ENCODE results near the gene RUVBL2.

The RUVBL2 gene

DNA sequence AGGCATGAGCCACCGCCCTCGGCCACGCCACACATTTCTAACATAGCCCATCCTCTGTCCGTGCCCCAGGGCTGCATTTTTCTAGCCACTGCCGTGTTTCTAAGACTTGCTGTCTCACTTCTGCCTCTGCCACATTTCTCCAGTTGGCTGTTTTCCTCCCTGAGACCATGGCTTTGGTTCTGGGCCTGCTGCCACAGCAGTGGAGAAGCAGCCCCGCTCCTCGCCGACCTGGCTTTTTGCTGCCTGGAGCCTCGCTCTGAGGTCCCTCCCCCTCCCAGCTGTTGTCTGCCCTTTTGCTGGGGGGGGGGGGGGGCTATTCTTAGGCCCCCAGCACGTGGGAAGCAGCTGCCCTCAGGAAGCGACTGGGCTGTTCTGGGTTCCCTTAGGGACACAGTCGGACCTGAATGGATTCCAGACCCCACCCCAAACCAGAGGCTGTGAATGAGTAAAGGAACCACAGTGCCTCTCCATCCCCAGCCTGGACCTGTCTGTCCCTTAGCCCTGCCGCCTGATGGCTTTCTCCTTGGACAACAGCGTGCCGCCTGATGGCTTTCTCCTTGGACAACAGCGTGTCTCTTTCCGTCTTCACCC is 3.9 kb upstream of the RUVBL2 start:
- no peak for DNase-seq

DNA sequence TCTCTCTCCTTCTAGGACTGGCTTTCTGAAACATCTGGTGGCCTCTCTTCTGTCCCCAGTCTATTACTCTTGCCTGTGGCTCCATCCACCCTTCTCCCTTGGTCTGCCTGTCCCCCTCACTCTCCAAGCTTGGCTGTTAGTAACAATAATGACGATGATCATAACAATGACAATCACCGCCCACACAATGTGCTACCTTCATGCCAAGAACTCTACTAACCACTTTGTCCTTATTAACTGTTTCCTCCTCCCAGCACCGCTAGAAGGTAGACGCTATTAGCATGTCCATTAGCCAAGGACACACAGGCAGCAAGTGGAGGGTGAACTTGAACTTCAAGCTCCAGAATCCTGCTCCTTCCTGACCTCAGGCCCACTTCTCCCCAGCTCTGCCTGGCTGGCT is 3.3 kb upstream of the RUVBL2 start:
- DNase-seq, result no peak

DNA sequence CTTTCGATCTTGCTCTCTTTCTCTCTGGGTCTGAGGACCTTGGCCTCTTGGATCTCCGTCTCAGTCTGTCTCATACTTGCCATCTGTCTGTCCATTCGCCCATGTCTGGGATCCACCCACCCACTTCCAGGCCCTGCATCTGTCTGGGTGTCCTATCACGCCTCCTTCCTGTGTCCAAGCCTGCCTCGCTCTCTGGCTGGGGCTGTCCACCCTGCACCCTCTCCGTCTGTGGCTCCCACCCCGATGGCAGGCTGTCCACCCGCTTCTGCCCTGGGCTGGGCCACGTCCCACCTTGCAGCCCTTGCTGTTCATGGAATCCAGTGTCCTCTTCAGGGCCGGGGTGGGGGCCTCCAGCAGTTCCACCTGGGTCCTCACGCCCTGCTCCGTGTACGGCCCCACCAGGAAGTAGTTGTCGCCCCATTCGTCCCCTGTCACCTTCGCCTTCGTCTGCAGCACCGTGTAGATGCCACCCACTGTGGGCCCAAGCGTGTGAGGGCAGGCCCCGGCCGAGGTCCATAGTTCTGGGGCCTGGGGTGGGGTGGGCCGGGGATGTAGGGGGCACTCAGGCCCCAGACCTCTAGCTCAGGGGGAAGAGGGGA is 2.6 kb upstream of the RUVBL2 start:
- DNase-seq, result no peak

DNA sequence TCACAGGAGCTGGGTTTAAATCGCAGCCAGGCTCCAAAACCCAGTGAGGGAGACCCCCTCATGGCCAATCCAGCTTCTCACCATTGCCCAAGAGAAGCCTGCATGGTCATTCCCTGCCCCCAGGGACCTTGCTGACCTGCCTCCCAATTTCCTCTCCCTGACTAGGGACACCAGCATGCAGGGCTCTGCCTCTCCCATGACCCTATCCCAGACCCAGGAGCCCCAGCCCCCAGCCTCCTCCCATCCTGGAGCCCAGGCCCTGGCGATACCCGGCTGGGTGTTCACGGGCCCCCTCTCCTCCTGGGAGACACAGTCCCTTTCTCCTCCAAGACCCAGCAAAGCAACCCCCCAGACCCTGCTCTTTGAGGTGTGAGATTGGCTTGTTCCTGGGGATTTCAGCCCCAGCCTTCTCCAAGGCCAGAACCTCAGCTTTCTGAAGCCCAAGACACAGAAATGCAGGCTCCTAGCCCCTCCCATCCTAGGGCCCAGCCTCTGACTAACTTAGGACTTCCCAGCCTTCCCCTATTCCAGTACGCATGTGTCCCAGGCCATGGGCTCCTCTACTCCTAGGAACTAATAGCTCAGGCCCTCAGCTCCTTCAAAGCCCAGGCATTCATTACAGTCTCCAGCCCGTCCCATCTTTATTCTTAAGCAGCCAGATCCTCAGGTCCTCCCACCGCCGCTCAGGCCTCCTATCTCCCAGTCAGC is 1.7 kb upstream of the RUVBL2 start:
- peak; percentile 86 to 88 for DNase-seq

DNA sequence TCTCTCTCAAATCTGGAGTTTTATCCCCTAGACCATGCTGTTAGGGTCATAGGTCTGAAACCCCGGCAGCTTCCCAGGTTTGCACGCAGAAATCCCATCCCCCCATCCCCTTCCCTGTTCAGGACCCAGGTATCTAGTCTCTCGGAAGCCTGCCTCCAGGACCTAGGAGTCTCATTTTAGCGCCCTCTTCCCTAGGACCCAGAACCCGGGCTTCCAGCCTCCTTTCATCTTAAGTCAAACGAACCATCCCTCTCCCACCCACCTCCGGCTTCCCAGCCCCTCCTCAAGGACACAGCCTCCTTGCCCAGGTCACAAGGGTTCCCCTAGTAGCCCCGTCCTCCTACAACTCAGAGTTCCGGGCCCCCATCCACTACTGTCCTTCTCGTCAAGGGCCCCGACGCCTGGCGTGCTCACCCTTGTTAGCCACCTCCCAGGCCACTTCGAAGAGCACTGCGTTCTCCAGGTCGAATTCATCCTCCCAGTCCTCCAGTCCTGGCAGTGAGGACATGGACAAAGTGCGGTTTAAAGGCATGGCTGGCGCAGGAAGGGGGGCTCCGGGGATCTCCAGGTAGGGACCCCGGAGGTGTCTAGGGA is 1.0 kb upstream of the RUVBL2 start:
- peak in 1 of 2 donors; percentile 10 for DNase-seq

DNA sequence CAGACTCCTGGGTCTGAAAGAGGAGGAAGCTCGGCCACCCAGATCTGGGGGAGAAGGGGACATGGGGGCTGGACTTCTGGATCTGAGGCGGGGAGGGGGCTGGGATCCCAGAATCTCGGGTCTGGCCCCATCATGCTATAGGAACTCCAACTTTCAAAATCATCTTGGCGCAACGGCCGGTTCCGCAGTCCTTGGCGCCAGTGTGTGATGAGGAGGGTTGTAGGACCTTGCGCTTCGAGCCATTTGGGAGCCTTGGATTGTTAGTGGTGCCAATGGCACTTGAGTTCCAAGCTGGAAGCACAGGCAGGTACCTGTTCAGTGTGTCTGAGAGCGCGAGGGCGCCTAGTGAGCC is 324 bp downstream of the RUVBL2 start:
- DNase-seq, result no peak

DNA sequence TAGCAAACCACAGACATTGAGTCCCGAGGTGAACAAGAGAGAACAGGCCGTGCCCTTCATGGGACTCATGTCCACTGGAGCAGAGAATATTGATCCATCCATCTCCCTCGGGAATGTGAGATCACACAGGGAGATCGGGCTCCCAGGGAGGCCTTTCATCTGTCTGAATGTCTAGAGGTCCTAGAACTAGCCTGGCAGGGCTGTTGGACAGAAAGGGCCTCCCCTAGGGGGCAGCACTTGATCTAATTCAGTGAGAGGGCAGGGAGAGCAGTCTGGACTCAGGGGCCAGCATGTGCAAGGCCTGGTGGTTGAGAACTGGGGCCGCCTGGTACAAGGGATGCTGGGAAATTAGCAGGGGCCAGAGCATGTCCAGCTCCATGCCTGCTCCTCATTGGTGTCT is 4.3 kb downstream of the RUVBL2 start:
- peak; percentile 37 to 75 for DNase-seq

DNA sequence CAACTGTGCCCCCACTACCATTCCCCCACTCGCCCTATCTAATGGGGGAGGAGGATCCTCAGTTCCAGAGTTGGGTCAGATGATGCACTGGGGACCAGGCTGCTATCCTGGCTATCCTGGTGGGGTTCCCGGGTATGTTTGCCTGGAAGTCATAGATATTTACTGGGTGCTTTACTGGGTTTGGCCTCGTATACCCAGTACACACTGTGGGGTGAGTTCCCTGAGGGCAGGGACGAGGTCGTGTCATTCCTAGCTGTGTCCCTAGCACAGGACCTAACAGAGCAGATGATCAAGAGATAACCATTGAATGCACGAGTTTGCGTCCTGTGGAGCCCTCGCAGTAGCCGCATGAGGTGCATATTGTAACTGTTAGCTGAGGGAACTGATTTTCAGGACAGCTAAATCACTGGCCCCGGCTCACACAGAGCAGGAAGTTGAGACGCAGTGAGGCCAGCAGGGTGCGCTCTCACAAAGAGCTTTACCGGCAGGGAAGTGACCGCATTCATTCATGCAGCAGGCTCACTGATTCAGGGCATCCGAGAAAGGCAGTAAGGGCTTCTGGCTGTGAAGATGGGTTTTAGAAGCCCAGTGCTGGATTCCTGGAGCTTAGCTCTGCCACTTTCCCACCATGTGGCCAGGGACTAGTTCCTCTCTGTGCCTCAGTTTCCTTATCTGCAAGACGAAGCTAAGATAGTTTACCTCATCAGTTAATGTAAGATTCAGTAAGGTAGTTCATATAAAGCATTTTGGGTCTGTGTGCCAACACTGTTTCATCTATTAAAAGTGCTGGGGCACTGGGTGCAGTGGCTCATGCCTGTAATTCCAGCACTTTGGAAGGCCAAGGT is 6.0 kb downstream of the RUVBL2 start:
- peak; percentile 31 to 75 for DNase-seq

DNA sequence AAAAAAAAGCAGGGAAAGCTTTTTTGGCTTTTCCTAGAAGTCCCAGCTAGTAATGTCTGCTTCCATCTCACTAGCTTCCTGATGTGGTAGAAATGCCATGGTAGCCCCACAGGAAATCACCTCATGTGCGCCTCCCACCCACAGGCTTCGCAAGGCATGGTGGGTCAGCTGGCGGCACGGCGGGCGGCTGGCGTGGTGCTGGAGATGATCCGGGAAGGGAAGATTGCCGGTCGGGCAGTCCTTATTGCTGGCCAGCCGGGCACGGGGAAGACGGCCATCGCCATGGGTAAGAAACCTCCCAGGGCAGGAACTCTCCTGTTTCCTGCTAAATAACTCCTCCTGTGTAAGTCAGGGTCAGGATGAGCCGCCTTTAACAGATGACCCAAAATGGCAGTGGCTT is 10.4 kb downstream of the RUVBL2 start:
- no peak for DNase-seq

DNA sequence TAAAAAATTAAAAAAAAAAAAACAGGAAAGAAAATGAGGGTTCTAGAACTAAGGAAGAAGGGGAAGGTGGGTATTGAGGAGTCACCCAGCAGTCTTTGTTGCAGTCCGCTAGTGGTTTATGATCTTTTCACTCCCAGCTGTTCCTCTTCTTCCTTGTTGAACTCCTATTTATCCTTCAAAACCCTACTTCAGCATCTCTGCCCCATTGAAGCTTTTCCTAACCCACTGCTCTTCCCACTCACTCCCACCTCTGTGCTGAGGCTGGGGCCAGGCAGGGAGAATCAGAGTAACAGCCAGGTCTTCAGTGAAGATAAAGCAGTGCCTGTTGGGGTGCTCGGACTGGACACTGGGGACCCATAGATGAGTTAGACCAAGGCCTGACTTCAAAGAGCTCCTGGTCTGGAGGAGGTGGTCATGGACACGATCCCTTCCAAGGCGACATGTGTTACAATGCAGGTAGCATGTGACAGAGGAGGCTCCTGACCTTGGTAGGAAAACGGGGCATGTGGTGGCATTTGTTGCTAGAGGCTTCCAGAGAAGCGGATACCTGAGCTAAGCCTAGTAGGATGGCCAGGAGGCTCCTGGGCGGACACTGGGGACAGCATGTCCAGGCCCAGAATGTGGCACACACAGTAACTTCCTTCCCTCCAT is 11.4 kb downstream of the RUVBL2 start:
- no peak for DNase-seq

DNA sequence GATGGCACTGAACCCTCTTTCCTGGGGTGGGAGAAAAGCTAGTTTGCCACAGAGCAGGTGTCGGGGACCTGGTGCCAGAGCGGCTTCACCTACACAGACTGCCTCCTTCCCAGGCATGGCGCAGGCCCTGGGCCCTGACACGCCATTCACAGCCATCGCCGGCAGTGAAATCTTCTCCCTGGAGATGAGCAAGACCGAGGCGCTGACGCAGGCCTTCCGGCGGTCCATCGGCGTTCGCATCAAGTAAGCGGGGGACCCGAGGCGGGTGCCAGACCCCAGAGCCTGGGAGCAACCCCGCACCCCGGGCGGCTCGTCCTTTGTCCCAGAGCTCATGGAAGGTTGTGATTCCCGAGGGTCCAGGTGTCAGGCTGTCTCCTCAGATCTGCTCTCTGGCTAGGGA is 13.2 kb downstream of the RUVBL2 start:
- no peak for DNase-seq

DNA sequence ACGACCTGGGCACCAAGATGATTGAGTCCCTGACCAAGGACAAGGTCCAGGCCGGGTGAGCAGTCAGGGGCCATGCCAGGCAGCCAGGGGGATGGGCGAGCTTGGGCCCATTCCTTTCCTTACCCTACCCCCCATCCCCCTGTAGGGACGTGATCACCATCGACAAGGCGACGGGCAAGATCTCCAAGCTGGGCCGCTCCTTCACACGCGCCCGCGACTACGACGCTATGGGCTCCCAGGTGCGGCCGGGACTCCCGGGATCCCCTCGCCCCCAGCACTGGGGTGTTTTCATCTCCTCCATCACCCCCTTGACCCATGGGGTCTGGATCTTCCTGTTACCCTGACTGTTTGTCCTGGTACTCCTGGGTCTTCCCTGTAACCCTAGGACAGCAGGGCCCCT is 16.1 kb downstream of the RUVBL2 start:
- no peak for DNase-seq

DNA sequence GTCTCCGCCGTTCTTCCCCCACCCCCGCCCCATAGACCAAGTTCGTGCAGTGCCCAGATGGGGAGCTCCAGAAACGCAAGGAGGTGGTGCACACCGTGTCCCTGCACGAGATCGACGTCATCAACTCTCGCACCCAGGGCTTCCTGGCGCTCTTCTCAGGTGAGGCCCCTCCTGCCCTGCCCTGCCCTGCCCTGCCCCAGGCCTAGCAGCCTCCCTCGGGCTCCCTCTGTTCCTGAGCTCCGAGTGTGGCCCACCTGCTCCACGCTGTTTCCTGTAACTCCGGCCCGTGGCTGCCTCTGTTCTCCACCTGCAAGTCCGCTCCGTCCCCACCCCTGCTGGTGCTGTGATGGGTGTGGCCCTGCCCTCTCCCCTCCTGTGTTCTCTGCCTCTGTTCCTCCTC is 16.8 kb downstream of the RUVBL2 start:
- DNase-seq, result no peak

DNA sequence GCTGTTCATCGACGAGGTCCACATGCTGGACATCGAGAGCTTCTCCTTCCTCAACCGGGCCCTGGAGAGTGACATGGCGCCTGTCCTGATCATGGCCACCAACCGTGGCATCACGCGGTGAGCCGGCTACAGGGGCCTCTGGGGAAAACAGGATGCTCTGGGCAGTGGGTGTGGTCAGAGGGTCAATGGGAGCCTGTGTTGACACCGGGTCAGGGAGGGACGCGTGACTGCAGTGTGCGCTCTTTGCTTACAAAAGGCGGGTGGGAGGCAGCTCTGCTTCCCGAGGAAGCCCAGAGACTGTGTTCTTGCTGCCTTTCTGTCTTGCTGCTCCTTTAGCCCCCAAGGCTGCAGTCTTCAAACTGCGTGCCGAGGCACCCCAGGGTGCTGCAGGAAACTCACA is 17.5 kb downstream of the RUVBL2 start:
- no peak for DNase-seq

DNA sequence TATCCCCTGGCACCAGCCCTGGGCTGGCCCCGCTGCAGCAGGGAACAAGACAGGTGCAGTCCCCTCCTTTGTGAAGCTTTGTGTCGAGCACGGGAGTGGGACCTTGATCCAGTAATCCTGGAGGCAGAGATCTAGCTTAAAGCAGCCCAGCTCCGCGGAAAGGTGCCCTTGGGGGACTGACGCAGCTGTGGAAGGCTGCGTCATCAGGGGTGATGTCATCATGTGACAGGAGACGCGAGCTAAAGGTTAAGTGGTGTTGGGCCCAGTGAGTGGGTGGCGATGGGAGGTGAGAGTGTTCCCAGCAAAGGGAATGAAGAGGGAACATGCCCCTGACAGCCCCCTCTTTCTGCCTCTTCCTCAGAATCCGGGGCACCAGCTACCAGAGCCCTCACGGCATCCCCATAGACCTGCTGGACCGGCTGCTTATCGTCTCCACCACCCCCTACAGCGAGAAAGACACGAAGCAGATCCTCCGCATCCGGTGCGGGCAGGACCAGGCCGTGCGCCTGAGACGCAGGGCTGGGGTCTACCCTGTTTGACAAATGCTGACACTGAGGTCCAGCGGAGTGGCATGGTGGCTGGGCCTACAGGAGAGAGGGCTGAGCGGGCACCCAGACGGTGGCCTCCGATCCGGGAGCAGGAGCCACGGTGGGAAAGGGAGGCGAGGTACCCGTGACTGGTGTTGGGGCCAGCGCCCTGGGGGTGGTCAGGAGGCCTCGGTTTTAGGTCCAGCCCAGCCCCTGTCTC is 20.6 kb downstream of the RUVBL2 start:
- no peak for DNase-seq

DNA sequence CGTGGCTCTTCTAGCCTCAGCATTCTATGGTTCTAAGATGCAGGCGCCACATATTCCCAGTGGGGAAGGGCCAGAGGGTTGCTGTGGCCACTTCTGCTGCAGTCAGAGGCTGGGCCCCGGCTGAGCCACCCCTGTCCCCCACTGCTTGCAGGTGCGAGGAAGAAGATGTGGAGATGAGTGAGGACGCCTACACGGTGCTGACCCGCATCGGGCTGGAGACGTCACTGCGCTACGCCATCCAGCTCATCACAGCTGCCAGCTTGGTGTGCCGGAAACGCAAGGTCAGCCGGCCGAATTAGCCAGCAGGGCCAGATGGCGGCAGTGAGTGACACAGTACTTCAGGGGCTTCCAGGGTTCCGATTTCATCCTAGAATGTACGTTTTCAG is 21.2 kb downstream of the RUVBL2 start:
- DNase-seq, result no peak

DNA sequence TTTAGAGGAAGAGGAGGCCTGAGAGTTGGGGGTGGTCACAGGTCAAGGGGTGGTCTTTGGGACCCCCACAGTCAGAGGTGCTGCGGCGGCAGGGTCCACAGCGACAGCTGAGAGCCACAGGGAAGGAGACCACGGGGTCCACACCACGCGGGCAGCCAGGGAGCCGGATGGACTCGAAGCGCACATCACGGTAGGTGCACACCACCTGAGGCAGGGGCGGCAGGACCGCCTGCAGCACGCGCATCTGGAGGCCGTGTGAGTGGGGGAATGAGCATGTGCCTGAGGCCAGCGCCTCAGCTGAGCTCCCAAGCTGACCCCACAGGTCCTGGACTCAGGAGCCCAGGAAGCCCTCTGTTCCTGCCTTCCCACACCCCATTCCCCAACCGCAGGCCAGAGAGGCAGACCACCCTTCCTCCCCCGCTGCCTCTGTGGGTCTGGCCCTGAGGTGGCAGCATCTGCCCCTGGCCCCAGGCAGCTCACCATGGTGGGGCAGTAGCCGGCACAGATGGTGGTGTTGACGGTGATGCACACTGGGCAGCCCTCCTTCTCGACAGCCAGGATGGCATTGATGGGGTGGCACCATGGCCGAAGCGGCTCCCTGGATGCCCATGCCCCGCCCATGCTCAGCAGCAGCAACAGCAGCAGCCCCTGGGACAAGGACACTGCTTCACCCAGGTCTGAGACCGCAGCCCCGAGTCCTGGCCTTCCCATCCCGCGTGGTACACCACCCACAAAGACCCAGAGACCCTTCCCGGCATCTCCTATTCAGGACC is 22.6 kb downstream of the RUVBL2 start:
- no peak for DNase-seq

DNA sequence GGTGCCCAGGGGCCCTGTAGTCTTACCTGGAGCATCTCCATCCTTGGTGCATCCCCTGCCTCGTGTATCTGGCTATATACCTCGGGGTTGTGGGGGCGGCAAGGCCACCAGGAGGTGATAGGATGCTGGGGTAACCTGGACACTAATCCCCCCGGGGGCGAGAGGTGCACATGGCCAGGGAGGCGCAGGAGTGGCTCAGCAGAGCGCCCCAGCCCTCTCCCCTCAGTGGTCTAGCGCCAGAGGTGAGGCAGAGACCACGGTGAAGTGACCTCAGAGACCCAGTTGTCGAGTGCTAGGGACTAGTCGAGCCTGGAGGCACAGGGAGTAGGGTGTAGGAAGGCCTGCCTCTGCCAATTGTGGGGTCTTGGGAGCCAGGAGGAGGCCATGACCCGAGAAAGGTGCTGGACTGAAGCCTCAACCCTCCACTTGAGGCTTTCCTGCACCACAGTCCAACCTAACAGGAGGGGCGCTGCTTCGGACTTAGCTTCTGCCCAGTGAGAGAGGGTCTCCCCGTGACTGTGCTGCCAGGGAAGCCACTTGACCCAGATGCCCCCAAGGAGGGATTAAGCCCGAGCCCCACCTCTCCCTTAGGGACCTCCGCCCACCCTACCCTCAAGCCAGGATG is 23.5 kb downstream of the RUVBL2 start, which contains the start of gene LHB:
LHB (minus strand) TSS at position 51 of the 625 bp plus-strand sequence; CDS start at position 41, 10 bp downstream.
- DNase-seq, result no peak

DNA sequence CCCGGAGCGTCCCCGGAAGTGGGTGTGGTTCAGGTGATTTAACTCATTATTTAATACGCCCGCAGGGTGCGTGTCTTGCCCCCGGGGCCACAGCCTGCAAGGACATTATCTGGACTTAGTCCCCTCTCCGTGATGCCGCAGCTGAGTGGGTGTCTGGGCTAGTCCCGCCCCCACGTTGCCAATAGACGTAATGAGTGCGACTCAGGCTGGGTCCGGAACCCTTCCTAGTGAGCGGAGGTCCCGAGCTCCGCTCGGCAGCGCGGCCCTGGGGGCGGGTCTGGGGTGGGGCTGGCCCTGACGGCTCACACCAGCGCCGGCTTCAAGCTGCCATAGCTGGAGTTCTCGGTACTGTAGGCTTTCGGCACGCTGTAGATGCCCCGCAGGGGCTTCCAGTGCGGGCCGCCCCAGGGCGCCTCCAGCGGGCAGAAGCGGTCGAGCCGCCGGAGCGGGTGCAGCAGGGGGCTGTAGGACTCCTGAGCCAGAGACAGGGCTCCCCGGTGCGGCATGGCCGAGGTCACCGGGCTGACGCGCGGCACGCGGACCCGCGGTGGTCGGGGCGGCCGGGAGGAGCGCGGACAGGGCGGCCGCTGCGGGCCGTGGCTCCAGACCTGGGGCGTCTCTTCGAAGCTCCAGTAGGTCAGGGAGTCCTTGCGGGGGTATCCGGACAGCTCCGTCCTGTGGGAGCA is 24.1 kb downstream of the RUVBL2 start:
- DNase-seq, result peak; percentile 18 to 45
